GM21786 (cell line): ENCODE data around the gene TFB1M.

Experiments
- ATAC-seq: cut with Tn5 transposase; IDR thresholded peaks from one replicate; pipeline ENCODE4 v1.9.1; 2021; ENCODE audit not compliant: unreplicated experiment

TFB1M gene

DNA sequence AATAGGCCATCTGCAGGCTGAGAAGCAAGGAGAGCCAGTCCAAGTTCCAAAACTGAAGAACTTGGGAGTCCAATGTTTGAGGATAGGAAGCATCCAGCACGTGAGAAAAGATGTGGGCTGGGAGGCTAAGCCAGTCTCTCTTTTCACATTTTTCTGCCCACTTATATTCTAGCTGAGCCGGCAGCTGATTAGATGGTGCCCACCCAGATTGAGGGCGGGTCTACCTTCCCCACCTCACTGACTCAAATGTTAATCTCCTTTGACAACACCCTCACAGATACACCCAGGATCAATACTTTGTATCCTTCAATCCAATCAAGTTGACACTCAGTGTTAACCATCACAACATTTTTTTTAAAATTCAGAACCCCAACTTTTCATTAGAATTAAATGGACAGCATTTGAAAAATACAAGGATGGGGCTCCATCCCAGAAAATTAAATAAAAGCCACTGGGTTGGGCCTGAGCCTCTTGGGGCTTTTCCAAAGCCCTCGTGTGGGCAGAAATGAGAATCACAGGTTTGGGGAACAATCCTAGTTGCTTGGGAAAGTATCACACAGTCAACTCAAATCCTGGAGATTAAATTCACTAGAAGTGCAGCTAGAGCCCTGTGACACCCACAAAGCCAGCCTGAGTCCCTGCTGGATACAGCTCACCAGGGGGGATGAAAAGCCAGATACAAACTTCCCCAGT, 48.3 kb downstream of the TFB1M start:
- ATAC-seq, result no peak

DNA sequence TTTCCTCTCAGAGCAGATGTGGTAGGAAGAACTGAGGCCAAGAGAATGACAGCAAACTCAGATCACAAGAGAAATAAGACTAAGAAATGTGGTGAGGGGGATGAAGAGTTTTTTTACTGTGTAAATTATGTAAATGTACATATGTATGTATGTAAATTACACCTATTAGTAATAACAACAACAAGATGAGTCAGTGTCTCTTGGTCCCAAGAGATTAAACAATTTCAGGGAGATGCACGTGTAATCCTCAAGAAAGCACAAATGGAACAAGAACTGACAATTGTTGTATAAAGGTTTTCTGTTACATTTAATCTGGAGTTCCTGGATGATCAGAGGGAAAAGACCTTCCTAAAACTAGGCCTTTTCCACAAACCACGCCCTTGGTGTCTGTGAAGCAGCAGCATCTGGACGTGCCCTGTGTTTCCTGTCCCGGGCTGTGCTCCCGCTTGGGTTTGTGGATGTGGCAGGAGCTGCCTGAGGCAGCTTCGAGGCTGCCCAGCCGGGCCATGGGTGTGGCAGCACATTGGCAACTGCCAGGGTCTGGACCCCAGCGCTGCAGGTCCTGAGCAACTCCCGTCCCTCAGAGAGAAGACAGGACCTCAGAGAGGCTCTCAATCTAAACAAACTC, 49.5 kb downstream of the TFB1M start:
- ATAC-seq, result no peak

DNA sequence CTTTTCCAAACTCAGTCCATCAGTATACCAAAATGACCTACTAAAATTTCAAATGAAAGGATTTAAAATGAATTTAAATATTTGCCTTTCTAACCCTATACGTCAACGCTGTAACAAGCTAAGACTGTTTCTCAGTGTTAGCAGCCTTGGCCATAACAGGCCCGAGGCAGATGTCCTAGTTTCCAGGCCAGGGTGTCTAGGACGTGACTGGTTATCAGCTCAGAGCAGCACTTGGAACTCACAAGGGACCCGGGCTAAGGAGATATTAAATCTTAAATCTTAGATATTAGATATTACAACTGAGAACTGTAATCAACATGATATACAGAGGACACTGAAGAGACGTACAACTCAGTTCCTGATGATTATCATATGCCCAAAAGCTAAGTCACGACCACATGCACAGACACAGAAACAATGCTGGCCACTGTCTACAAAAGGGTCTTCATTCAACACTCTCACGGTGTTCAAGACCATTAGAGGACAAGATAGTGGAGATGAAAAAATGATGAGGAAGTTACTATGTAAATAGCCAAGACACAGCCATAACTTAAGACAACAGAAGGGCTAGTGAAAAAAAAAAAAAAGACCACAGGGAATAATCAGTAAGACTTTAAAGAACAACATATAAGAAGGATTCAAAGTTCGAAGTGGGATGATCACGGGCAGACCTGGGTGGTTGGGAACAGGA, 50.8 kb downstream of the TFB1M start, which contains the start of gene CLDN20:
CLDN20 (plus strand) TSS at position 641 of the 691 bp plus-strand sequence. CDS start 11,707 bp downstream, outside the sequence.
- ATAC-seq, result no peak

DNA sequence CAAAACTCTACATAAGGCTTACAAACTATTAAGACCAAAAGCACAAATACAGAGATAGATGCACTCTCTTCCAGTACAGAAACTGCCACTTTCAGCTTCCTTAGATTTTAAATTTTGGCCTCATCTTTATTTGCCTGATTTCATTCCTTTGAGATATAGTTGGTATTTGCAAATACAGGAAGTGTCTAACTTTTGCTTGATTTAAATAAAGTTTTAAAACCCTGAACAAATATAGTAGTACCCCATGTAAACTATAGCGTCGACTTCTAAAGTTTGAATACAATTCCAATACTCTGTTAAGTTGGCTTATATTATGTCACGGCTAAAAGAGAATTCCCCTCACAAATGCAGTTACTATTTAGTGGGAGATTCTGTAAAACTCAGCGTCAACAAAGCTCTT, 51.6 kb downstream of the TFB1M start:
- ATAC-seq, result no peak

DNA sequence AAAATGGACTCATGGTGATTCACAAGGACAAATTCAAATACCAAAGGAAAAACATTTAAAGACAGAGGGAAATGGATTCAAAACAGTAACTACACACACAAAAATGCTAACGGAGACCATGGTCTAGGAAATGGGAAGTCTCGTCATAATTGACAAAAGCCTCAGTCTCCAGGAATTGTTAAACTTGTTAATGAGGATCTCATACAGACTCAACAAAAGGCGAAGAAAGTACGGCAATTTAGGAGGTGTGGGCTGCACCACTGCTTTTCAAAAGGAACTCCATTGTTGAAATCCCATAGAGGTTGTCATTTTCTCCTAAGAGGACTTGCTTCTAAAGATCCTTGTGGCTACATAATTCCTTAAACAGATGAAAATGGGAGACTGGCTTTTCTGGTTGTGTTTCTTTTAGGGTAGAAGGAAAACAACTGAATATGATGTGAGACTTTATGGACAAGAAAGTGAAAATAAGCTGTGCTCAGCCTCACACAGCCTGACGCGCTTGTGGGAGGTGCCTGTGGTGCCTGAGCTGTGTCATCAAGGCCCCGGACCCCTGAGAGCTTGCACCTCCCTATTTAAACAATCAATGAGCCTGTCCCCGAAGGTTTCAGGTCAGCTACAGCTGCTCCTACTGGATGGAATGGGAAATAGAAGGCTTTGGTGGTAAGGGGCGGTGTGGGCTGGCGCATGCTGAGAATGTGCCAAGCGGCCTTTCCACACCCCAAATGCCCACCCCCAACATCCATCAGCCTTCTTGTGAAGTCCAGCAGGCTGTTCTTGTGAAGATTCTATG, 53.0 kb downstream of the TFB1M start:
- ATAC-seq, result peak; percentile 34

DNA sequence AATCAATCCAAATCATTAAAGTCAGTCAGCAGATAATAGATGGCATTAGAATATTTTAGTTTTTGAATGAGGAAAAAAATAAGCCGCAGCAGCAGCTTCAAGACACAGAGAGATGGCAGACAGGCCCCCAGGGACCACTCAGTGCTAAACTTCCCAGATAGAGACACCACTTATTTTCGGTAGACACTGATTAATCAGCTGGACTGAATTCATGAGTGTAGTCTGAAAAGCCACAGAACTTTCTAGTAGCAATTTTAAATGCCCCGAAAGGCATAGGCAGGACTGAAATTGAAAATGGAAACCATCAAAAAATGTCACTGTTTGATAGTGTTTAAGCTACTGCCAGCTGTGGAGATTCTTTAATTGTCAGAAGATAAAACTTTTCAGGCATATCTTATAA, 53.6 kb downstream of the TFB1M start:
- peak; percentile 82 for ATAC-seq

DNA sequence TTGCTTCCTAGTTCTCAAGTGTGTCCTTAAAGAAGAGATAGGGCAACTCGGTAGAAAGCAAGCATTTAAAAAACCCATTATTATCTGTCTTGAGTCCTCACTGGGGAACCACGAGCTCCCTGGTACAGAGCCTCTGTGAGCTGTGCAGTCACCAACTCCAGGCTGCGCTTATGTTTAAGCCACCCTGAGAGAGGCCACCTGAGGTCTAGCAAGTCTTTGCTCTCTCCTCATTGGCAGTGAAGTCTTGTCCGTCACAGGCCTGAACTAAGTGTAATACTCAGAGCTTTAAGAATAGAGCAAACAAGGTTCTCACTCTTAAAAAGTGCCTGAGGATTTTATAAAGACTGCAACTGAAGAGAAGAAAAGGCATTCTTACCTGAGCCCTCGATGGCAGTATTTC, 54.4 kb downstream of the TFB1M start:
- no peak for ATAC-seq

DNA sequence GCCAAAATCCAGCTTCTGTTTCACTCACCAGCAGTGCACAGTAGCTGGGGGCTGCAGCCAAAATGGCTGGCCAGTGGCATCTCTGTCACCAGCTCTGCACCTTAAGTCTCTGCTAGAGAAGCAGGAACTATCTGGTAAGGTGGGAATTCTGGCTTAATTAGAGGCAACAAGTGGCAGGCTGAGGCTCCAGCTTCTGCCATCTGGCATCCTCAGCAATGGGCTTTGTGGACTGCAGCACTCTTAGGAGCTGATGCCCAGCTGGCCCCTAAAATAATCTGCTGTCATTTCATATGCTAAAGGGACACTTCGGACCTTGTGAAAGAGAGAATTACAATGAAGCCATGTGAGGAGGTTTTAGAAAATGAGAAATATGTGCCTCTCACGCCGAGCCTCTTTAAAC, 55.1 kb downstream of the TFB1M start:
- no peak for ATAC-seq

DNA sequence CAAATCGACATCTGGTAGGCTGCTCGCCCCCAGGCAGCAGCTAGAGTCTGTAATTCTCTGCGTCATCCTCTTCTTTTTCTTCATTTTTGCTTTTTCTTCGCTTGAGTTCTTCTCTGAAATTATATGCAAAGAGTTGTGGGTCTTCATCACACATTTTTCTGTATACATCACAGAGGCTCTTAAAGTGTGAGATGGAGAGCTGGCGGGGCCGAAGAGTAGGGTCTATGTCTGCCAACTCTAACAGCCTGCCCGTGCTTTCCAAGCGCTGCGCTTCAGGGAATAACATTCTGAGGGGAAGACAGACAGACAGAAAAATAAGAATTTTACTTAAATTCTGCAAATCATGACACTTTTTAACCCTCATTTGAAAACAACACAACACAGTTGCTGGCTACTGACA, 56.5 kb downstream of the TFB1M start:
- no peak for ATAC-seq

DNA sequence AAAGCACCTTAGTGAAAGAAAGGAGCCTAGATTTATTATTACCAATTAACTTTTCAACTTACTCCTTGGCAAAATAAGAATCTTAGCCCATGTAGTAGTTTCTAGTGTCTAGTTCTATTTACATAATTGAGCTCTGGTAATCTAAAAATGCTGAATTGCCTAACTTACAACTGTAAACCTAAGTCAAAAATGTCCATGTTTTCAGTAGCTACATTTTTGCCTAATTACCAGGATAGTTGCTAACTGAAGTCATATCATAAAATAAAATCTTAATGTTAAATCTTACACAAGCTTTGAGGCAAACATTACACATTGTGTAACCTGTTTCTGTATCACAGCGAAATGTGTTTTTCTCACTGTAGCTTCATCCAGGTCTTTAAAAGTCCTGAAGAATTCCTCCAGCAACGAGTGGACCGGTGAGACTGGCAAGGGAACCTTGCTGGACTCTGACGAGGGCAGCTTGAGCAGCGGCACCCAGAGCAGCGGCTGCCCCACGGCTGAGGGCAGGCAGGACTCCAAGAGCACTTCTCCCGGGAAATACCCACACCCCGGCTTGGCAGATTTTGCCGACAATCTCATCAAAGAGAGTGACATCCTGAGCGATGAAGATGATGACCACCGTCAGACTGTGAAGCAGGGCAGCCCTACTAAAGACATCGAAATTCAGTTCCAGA, 58.0 kb downstream of the TFB1M start:
- no peak for ATAC-seq

DNA sequence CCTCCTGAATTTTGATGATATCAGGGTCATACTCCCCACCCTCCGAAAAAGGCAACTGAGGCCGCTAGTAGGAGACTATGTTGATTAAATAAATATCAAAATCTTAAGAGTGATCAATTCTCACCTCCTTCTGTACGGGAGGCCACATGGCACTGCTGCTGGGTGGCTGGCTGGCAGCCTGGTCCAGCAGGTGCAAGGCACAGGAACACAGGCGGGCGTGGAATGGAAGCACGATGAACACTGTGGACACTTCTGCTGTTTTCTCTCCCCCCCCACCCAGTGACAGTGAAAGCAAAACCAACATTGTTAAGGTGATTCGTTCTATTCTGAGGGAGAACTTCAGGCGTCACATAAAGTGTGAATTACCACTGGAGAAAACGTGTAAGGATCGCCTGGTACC, 60.1 kb downstream of the TFB1M start:
- no peak for ATAC-seq

DNA sequence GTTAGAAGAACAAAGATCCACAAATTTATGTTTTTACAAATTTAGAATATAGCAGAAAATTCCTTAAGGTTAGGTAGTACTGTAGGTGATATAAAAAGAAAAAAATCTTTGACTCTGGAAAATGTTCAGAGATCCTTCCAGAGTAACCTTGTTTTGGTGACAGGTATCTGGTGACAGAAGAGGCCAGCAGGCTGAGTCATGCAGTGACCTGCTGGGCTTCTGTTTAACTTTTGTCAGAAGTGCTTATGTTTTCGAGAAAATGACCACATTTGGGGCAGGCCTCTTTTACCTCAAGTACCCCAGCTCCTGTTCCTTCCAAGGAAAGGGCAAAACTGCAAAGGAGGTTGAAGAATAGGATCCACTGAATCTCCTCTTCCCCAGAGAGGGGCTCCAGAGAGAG, 60.9 kb downstream of the TFB1M start:
- no peak for ATAC-seq

DNA sequence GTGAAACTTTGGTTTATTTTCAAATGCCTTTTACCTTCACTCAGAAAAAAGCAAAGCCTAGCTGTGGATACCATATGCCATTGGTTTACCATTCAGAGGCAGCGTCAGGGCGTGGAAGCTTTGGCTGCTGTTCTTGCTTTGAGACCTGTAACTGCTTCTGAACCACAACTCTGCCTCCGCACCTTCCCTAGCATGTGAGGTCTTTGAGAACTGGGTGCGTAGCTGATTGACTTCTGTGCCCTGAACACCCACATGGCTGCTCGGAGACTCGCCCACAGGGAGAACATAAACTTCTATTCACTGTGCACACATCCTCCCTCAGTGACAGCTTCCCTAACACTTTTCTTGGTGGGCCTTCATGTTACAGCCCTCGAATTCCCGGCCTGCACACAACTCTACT, 61.7 kb downstream of the TFB1M start:
- ATAC-seq, result no peak

DNA sequence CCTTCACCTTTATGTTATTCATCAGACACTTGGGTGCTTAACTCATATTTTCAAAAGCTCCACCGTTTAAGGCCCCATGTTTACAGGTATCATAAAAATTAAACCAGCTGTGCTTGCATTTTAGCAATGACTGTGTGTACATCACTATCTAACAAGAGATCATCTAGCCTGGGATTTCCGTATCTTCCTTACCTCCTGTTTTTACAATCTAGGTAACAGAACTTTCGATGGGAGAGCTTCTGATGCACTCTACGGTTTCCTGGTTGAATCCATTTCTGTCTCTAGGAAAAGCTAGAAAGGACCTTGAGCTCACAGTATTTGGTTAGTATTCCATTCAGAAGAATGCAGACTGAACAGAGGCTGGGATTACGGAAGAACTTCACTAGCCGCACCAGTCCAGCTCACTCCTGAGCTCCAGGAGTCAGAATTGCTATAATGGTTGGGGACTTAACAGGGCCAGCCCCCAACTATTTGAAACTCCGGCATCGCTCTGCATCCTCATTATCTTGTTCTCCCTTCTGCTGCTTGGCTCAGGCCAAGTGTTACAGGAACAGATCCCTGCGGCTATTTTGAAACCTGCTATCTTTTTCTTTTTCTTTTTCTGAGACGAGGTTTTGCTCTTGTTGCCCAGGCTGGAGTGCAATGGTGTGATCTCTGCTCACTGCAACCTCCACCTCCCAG, 63.4 kb downstream of the TFB1M start:
- ATAC-seq, result no peak

DNA sequence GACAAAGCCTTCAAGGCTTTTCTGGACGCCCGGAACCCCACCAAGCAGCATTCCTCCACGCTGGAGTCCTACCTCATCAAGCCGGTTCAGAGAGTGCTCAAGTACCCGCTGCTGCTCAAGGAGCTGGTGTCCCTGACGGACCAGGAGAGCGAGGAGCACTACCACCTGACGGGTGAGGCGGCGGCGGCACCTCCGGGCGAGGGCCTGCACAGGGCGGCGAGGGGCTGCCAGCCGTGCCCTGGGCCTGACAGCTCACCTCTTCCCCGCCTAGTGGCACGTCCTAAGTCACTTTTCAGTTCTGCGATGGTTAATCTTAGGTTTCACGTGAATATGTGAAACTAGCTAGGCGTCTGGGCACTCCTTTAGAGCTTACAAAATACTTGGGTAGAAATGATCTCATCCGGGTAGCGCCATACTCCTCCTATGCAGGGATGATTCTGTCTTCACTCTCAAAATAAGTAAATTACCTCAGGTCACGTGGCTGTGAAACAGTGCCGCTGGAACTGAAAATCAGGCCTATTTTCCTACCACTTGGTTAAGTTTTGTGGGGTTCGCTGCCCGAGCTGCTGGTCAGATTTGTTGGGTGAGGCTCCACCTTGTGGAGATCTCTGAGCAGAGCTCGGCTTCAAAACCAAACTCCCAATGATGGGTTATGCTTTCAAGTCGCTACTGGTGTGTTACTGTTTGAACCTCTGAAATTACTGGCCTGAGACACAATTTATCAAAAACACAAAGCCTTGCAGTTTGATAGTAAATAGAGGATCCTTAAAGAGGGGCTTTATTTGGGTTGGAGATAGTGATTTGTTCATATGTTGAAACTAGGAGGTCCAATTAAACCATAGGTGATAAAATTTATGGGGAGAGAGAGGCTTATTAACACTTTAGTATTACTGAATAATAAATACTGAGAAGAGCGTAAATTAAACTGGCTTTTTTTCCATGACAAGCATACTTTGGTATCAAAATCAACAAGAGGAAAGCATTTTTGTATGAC, 66.0 kb downstream of the TFB1M start:
- no peak for ATAC-seq

DNA sequence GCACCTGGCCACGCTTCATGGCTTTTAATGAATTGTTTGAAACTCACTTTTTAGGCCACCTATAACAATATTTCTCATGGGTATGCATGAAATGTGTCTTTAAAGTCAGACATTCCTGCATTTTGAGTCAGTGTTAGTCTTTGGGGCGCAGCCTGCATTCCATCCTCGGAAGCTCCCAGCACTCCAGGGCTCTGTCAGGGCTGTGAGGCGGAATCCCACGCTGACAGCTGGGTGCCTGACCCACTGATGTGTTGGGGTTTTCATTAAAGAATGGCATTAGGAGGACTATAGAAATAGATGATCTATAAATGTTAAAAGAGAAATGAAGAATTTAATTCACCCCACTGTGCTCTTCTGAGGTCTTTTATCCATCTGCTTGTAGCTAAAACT, 66.7 kb downstream of the TFB1M start:
- no peak for ATAC-seq

DNA sequence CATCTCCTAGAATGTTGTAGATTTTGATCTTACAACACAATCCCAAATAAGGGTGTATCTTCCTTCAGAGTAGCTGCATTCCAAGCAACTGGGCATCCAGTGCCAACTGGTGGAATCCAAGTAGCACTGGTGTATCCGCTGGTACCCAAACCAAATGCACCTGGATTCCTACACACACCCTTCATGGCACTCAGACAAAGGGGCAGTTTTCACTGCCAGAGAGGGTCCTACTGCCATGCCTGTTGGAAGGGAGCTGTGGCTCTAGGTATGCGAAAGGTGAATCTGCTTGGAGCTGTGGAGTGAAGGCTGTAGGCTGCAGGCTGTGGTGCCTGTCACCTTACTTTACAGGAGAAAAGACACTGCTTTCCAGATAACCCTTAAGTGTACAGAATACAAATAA, 67.5 kb downstream of the TFB1M start:
- ATAC-seq, result no peak

DNA sequence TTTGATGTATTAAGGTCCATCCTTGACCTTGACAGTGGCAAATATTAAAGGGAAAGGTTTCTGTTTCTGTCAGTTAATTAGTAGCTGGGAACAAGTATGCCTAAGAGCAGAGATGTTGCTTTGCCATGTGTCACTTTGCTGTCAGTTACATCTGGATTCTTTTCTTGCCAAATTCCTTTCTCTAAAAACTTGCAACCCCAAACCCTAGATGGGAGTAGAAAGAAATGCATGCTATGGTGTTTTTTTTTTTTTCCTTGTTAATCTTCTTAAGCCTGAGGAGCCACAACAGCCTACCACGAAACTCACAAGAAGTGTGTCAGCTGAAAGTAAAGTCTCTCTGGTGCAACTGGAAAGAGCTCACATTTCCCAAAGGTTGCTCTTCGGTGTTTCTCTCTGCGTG, 68.5 kb downstream of the TFB1M start:
- no peak for ATAC-seq

DNA sequence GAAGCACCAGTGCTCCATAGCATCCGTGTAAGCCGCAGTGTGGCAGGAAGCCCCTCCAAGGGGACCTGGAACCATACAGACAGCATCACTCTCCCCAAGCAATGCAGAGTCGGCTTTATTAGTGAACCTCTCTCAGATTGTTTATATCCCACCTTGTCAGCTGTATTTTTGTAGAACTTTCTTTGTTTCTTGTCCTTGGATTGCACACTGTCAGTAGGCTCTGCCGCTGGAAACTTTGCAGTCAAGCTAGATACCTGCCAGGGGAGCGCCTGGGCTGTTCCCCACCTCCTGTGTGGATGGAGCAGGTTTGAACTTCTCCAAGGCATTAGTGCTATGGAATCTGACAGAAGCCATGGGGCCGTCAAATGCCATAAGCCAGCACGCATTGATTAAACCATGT, 69.1 kb downstream of the TFB1M start:
- no peak for ATAC-seq
